Measurements from ENCODE around the gene PHC2.

PHC2 gene

GRCh38 chr1:33436557-33437285 lies 5.8 kb upstream of the PHC2 start:
- H3K4me1 Mint-ChIP-seq: no peaks in the 10 kb centered on the region
- no peak for ATAC-seq
- no peak overlapping the region for H3K4me3 Mint-ChIP-seq
- H3K27ac Mint-ChIP-seq: no peak overlapping the region
- no peaks in the 10 kb centered on the region for H3K36me3 Mint-ChIP-seq
- H3K9me3 Mint-ChIP-seq: no peaks in the 10 kb centered on the region
- peaks cover 44% of the 10 kb centered on the region for H3K27me3 Mint-ChIP-seq

- Mint-ChIP-seq H3K4me3 (no peak overlapping the region), H3K27ac (no peak overlapping the region), H3K4me1 (no peaks in the 10 kb centered on the region), H3K36me3 (no peaks in the 10 kb centered on the region), H3K9me3 (no peaks in the 10 kb centered on the region), H3K27me3 (peaks cover 30% of the 10 kb centered on the region)
- no peak for ATAC-seq
These were observed 4.4 kb upstream of the PHC2 start for GRCh38 chr1:33435096-33435820.

DNA sequence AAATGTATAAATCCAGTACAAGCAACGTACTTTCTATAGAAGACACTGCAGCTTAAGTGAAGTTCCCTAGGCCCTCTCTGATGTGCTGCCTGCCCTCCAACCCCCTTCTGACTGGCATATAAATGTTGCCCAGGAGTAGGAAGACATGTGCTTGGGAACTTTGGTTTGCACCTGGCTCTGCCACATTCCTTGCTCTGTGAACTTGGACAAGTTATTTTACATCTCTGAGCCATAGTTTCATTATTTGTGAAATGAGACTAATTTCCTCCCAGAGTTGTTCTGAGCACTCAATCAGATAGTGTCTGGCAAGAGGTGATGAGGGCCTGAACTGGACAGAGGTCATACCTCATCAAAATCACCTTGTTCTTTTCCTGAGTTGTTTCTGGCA lies 3.5 kb upstream of the PHC2 start:
- H3K9me3 Mint-ChIP-seq: no peaks in the 10 kb centered on the region
- H3K4me1 Mint-ChIP-seq: no peaks in the 10 kb centered on the region
- no peak for ATAC-seq
- H3K4me3 Mint-ChIP-seq: no peak overlapping the region
- H3K36me3 Mint-ChIP-seq: no peaks in the 10 kb centered on the region
- H3K27ac Mint-ChIP-seq: no peak overlapping the region
- H3K27me3 Mint-ChIP-seq: peaks cover 21% of the 10 kb centered on the region

GRCh38 chr1:33433509-33434362 lies 2.8 kb upstream of the PHC2 start:
- no peak overlapping the region for H3K4me3 Mint-ChIP-seq
- ATAC-seq: no peak
- H3K27ac Mint-ChIP-seq: no peak overlapping the region
- H3K36me3 Mint-ChIP-seq: no peaks in the 10 kb centered on the region
- peaks cover 18% of the 10 kb centered on the region for H3K27me3 Mint-ChIP-seq
- no peaks in the 10 kb centered on the region for H3K4me1 Mint-ChIP-seq
- no peaks in the 10 kb centered on the region for H3K9me3 Mint-ChIP-seq

DNA sequence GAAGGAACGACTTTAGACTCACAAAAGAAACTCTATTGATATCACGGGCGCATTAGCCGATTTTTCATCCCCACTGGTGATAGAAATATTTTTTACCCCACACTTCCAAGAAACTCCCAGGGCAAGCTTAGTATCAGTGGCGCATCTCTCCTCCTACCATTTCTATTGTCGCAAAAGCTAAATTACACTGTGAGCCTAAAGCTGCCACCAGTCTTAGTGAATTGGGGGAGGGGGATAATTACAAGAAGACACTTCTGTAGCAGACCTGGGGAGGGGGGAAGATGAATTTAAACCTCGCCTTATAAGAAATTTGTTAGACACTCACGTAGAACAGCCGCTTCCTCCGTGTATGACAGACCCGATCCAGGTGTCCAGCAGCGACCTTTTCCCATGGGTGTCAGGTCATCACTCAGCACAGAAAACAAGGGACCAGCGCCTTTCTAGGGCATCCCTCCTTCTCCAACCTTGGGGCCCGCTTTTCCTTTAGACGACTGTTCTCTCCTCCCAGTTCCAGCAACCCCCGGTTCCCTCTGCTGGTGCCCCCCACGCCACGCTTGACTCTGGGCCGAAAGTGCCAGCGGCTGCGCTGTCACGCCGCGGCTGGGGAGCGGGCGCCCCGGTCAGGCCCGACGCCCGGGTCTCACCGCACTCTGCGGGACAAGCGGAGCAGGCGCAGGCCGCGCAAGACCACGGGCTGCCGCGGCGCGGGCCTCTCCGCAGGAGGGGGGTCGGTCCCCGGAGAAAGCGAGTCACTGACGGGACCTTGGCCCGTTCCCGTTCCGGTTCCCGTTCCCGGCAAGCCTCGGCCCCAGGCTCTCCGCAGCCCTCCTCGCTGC lies 821 bp downstream of the PHC2 start:
- no peak overlapping the region for H3K27ac Mint-ChIP-seq
- H3K4me1 Mint-ChIP-seq: no peaks in the 10 kb centered on the region
- peak overlapping the region; percentile 51 for H3K4me3 Mint-ChIP-seq
- peaks cover 11% of the 10 kb centered on the region for H3K27me3 Mint-ChIP-seq
- no peaks in the 10 kb centered on the region for H3K36me3 Mint-ChIP-seq
- ATAC-seq: peak; percentile 17
- no peaks in the 10 kb centered on the region for H3K9me3 Mint-ChIP-seq

DNA sequence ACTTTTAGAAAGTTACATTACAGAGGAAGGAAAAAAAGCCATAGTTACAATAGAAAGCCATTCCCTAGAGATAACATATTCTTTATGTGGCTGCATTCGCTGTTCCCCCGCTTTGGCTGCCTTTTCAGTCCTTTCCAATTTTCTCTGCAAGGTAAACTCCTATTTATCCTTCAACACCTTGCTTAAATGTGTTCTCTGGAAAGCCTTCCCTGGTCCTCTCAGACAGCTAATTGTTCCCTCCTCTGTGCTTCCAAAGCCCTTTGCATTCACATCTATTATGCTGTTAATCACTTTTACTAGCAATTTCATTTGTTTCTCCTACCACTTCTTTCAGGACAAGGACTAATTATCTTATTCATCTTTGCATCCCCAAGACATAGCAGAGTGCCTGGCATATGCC lies 1.6 kb downstream of the PHC2 start:
- no peak for ATAC-seq
- Mint-ChIP-seq H3K4me1 (no peaks in the 10 kb centered on the region), H3K27me3 (peaks cover 17% of the 10 kb centered on the region), H3K36me3 (no peaks in the 10 kb centered on the region), H3K9me3 (no peaks in the 10 kb centered on the region), H3K4me3 (no peak overlapping the region), H3K27ac (no peak overlapping the region)

DNA sequence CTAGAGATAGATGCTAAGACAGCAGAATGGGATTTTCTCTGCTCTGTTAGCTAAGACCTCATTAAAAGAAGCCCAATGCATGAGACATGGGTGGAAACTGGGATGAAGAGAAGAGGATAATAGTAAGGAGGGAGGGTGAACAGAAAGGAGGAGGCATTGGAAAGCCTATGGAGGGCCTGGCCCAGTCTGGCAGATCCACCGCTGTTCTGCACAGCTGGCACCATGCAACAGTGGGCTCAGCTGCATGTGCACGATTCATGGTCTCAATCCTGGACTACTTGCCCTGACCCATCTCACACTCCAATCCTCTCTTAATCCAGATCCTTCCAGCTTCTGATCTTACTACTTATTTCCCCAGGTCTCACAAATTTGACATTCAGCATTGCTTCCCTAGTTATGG lies 2.2 kb downstream of the PHC2 start:
- Mint-ChIP-seq H3K27me3 (peaks cover 18% of the 10 kb centered on the region), H3K4me3 (no peak overlapping the region), H3K36me3 (no peaks in the 10 kb centered on the region), H3K4me1 (no peaks in the 10 kb centered on the region), H3K9me3 (no peaks in the 10 kb centered on the region), H3K27ac (no peak overlapping the region)
- ATAC-seq: no peak

DNA sequence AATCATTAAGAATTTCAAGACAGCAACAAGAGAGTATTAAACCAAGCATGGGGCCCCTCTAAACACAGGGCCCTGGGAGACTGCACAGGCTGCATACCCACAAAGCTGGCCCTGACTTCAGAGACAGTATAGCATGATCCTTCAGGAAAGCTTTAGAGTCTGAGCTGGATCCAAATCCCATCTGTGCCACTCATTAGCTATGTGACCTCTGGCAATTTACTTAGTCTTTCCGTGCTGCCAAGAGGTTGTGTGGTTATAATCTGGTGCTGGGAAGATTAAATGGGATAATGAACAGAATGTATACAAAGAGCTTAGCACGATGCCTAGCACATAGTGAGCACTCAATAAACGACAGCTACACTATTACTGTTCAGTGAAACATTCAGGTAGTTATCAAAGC lies 4.0 kb downstream of the PHC2 start:
- Mint-ChIP-seq H3K9me3 (no peaks in the 10 kb centered on the region), H3K27ac (no peak overlapping the region), H3K36me3 (no peaks in the 10 kb centered on the region), H3K4me3 (no peak overlapping the region), H3K4me1 (no peaks in the 10 kb centered on the region), H3K27me3 (peaks cover 35% of the 10 kb centered on the region)
- ATAC-seq: no peak

DNA sequence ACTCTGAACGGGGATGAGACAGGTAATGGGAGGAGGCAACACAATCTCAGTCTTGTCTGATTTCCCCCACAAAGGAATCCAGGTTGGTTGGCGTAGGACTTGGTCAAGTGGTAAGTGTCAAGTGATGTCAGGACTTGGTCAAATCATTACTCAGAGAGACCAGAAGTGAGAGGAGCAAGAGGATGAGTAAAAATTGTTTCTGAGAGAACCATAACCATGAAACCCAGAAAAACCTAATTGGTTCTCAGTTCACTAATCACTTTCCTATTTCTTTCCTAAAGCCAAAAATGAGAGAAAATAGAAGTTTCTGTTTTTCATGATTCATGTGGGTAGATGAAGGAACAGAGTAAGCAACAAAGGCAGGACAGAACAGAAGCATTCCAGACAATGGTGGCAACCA lies 5.0 kb downstream of the PHC2 start:
- Mint-ChIP-seq H3K4me1 (no peaks in the 10 kb centered on the region), H3K27ac (no peak overlapping the region), H3K27me3 (peaks cover 46% of the 10 kb centered on the region), H3K36me3 (no peaks in the 10 kb centered on the region), H3K4me3 (no peak overlapping the region), H3K9me3 (no peaks in the 10 kb centered on the region)
- ATAC-seq: peak; percentile 67

DNA sequence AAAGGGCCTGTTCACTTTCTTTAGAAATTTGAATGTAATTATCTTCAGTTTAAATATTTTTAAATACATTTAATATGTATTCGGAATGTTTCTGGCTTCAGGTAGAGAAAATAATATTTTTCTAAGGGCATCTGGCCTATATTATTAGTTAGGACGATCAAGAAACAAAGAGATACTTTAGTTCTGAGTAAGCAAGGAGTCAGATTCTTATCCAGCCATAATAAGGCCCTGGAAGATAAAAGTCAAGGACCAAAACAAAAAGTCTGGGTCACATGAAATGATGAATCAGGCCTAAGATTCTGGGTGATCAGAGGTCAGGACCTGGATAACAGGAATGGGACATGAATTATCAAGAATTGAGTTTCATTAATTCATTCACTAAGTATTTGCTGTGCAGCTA lies 6.3 kb downstream of the PHC2 start:
- Mint-ChIP-seq H3K4me3 (no peak overlapping the region), H3K9me3 (no peaks in the 10 kb centered on the region), H3K4me1 (no peaks in the 10 kb centered on the region), H3K36me3 (no peaks in the 10 kb centered on the region), H3K27ac (no peak overlapping the region), H3K27me3 (peaks cover 54% of the 10 kb centered on the region)
- ATAC-seq: no peak

DNA sequence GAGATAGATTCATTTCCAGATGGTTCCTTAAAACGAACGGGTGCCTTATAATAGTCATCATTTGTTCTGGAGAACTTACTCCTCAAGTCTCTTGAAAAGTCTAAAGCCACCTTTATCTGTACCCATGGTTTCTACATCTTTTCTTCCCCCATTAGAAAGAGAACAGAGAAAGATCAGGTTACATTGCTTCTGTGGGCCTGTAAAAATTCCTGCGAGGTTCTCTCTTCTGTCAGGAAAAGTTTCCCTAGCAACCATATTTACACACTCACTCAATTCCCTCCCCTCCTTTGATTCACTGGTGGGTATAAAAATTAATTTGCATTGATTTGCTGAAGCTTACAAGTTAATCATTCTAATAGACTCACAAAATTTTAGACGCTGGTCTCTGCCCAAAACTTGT lies 6.7 kb downstream of the PHC2 start:
- H3K9me3 Mint-ChIP-seq: no peaks in the 10 kb centered on the region
- no peaks in the 10 kb centered on the region for H3K4me1 Mint-ChIP-seq
- H3K4me3 Mint-ChIP-seq: no peak overlapping the region
- H3K36me3 Mint-ChIP-seq: no peaks in the 10 kb centered on the region
- H3K27ac Mint-ChIP-seq: no peak overlapping the region
- peaks cover 58% of the 10 kb centered on the region for H3K27me3 Mint-ChIP-seq
- ATAC-seq: no peak

- H3K27ac Mint-ChIP-seq: no peak overlapping the region
- H3K4me3 Mint-ChIP-seq: no peak overlapping the region
- H3K9me3 Mint-ChIP-seq: peaks cover 8% of the 10 kb centered on the region
- H3K36me3 Mint-ChIP-seq: peaks cover 6% of the 10 kb centered on the region
- no peaks in the 10 kb centered on the region for H3K4me1 Mint-ChIP-seq
- peaks cover 69% of the 10 kb centered on the region for H3K27me3 Mint-ChIP-seq
- no peak for ATAC-seq
These were observed 9.8 kb downstream of the PHC2 start for GRCh38 chr1:33420870-33421775.

GRCh38 chr1:33418811-33419210 lies 12.1 kb downstream of the PHC2 start:
- H3K27ac Mint-ChIP-seq: no peak overlapping the region
- H3K4me3 Mint-ChIP-seq: no peak overlapping the region
- peaks cover 6% of the 10 kb centered on the region for H3K36me3 Mint-ChIP-seq
- ATAC-seq: no peak
- peaks cover 19% of the 10 kb centered on the region for H3K9me3 Mint-ChIP-seq
- peaks cover 53% of the 10 kb centered on the region for H3K27me3 Mint-ChIP-seq
- H3K4me1 Mint-ChIP-seq: no peaks in the 10 kb centered on the region

DNA sequence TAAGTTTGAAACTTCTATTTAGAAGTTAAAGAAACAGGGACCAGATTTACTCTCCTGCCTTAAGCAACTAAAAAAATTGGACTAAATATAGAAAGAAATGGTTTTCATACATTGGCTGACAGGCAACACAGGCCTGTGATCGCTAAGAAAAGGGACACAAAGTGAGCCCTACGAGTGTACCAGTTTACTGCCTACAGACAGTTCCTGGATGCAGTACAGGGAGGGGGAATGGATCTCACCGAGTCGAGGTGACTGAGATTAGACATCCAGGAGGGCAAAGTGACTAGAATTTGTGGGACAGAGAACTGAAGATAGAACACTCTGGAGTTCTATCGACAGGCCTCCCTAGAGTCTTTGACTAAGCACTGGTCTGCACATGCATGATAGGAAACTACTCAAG lies 16.0 kb downstream of the PHC2 start:
- Mint-ChIP-seq H3K27ac (no peak overlapping the region), H3K4me3 (no peak overlapping the region), H3K36me3 (peaks cover 6% of the 10 kb centered on the region), H3K27me3 (peaks cover 18% of the 10 kb centered on the region), H3K9me3 (peaks cover 19% of the 10 kb centered on the region), H3K4me1 (no peaks in the 10 kb centered on the region)
- no peak for ATAC-seq

Data from stimulated activated memory B cell treated with anti-CD40 and anti-IgM and Interleukin-4, amounts not matched to agents 10 μg/mL and 1 μg/mL and 100 μg/mL, for 72 hours (primary cell).